Fibroblast of mammary gland (primary cell): ENCODE data around the gene DOK6.

Experiments
- DNase-seq: peaks from one replicate; pipeline ENCODE4 v3.0.0-alpha.2; 2010; ENCODE audit warnings: low read depth
- H3K4me3 ChIP-seq: 2 replicates; pipeline ENCODE4 v1.5.1; 2011; ENCODE audit warnings: low read depth, mild to moderate bottlenecking, low read length, moderate library complexity; ENCODE audit not compliant: control insufficient read depth
- TF ChIP-seq, protein P1 (sequence below): conservative IDR thresholded peaks from 2 replicates; pipeline ENCODE4 v1.5.1; 2011; ENCODE audit warnings: low read depth, low read length, inconsistent platforms; ENCODE audit not compliant: control insufficient read depth, insufficient read depth

Gene DOK6

GRCh38 chr18:69894467-69894866, 493.8 kb downstream of the DOK6 start:
- no peak for DNase-seq
- no peak overlapping the region for H3K4me3 ChIP-seq
- TF ChIP-seq, protein P1, sequence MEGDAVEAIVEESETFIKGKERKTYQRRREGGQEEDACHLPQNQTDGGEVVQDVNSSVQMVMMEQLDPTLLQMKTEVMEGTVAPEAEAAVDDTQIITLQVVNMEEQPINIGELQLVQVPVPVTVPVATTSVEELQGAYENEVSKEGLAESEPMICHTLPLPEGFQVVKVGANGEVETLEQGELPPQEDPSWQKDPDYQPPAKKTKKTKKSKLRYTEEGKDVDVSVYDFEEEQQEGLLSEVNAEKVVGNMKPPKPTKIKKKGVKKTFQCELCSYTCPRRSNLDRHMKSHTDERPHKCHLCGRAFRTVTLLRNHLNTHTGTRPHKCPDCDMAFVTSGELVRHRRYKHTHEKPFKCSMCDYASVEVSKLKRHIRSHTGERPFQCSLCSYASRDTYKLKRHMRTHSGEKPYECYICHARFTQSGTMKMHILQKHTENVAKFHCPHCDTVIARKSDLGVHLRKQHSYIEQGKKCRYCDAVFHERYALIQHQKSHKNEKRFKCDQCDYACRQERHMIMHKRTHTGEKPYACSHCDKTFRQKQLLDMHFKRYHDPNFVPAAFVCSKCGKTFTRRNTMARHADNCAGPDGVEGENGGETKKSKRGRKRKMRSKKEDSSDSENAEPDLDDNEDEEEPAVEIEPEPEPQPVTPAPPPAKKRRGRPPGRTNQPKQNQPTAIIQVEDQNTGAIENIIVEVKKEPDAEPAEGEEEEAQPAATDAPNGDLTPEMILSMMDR, result no peak

GRCh38 chr18:69895066-69896047, 494.7 kb downstream of the DOK6 start:
- no peak for DNase-seq
- TF ChIP-seq, protein P1, result no peak
- H3K4me3 ChIP-seq, result no peak overlapping the region

DNA sequence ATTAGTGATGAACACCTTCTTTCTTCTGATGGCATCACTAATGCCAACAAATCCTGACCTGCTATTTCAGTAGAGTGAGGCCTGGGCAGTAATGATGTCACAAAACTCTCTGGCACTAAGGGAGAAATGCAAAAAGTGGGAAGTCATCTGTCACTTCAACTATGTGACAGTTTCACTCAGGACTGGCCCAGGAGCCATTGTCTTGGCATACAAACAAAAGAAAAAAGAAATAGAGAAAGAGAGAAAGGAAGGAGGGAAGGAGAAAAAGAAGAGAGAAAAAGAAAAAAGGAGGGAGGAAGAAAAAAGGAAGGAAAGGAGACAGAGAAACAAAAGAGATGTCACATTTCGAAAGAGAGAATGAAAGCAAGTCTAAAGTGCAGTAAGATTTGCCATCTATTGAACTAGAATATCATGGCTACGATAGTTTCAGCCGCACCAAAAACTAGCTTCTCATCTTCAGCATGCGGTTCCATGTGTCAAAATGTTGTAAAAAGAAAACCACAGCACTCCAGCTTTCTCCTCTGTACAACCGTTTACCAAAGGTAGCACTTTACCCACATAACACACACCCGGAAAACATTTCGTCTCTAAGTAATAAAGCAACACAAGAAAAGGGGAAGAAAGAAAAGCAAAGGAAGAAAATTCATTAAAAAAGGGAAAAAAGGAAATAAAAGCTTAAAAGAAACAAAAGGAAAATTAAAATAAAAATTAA, 496.9 kb downstream of the DOK6 start:
- H3K4me3 ChIP-seq, result no peak overlapping the region

DNA sequence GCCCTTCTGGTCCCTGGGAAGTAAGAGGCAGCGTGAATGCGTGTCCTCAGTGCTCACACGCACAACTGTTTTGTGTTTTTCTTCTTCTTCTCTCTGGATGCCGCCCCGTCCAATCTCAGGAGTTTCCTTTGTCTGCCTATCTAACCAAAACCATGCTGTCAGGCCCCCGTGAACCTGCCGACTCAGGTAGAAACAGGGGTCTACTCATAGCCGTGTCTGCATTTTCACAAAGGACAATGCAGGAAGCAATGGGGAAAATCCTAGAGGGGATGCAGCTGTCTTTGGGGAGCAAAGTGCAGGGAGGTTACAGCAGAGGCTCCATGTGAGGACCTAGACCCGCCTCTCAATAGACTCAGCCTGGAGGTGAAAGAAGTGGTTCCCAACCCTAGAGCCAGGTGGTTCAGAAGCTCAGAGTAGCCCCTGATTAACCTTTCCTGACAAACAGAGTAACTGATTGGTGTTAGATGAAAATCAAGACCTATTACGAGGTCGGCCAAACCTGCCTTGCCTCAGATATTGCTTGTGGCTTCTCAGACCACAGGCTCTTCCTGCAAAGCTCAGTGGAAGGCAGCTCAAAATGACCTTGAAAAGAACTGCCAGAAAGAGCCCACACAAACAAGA, 497.7 kb downstream of the DOK6 start:
- TF ChIP-seq, protein P1, result no peak
- DNase-seq, result no peak
- H3K4me3 ChIP-seq, result no peak overlapping the region

More for the DNA sequence above, 496.9 kb downstream of the DOK6 start:
- TF ChIP-seq, protein P1, result no peak
- DNase-seq, result no peak
